Mesenchymal stem cell (in vitro differentiated cells and primary cell): ENCODE measurements around the gene BNIP5.

ENCODE experiments used
- DNase-seq: peaks from one replicate; pipeline ENCODE4 v3.0.0-alpha.2; 2013
- H2AFZ ChIP-seq: one replicate; pipeline ENCODE4 v1.6.1; 2013; ENCODE audit warnings: low read depth, mild to moderate bottlenecking, control low read depth, inconsistent platforms, low read length, moderate library complexity
- H2AK5ac ChIP-seq: 2 replicates; pipeline ENCODE4 v1.6.1; 2013; ENCODE audit warnings: low read length, moderate library complexity, mild to moderate bottlenecking, inconsistent platforms; ENCODE audit not compliant: severe bottlenecking
- H2BK120ac ChIP-seq: one replicate; pipeline ENCODE4 v1.6.1; 2013; ENCODE audit warnings: low read depth, mild to moderate bottlenecking, inconsistent platforms, low read length, moderate library complexity
- H2BK12ac ChIP-seq, 2 experiments: one replicate each; pipeline ENCODE4 v1.6.1; 2013; ENCODE audit warnings: inconsistent platforms in 2 of 2, low read length in 2 of 2, mild to moderate bottlenecking in 2 of 2, moderate library complexity in 2 of 2, control low read depth in 1 of 2
- H2BK15ac ChIP-seq: one replicate; pipeline ENCODE4 v1.6.1; 2013; ENCODE audit warnings: mild to moderate bottlenecking, low read depth, inconsistent platforms; ENCODE audit not compliant: poor library complexity, severe bottlenecking
- H2BK5ac ChIP-seq: 2 replicates; pipeline ENCODE4 v1.6.1; 2013; ENCODE audit warnings: low read depth, mild to moderate bottlenecking, low read length, control low read depth, inconsistent platforms; ENCODE audit not compliant: poor library complexity, severe bottlenecking
- H3K14ac ChIP-seq, 2 experiments: one replicate each; pipeline ENCODE4 v1.6.1; 2013; ENCODE audit warnings: inconsistent platforms in 2 of 2, low read length in 2 of 2, control low read depth in 1 of 2, mild to moderate bottlenecking in 1 of 2, moderate library complexity in 1 of 2
- H3K18ac ChIP-seq, 2 experiments: one replicate each; pipeline ENCODE4 v1.6.1; 2013; ENCODE audit warnings: inconsistent platforms in 2 of 2, low read length in 2 of 2, control low read depth in 1 of 2, low read depth in 1 of 2, mild to moderate bottlenecking in 1 of 2
- H3K23ac ChIP-seq, 2 experiments: one replicate each; pipeline ENCODE4 v1.6.1; 2013; ENCODE audit warnings: inconsistent platforms in 2 of 2, low read length in 2 of 2, mild to moderate bottlenecking in 2 of 2, moderate library complexity in 2 of 2, control low read depth in 1 of 2
- H3K27ac ChIP-seq: 2 replicates; pipeline ENCODE4 v1.5.1; 2013; ENCODE audit warnings: mild to moderate bottlenecking, moderate library complexity, low read length, control low read depth, inconsistent platforms; ENCODE audit not compliant: poor library complexity, severe bottlenecking
- H3K27me3 ChIP-seq, 2 experiments: 2 replicates each; pipeline versions ENCODE4 v1.6.1 to v1.7.0; 2013; ENCODE audit warnings: low read length in 2 of 2, mild to moderate bottlenecking in 2 of 2, moderate library complexity in 2 of 2, control low read depth in 1 of 2, inconsistent platforms in 1 of 2; ENCODE audit not compliant: control insufficient read depth in 1 of 2, insufficient read depth in 1 of 2
- H3K36me3 ChIP-seq, 2 experiments: 2 replicates each; pipeline versions ENCODE4 v1.6.1 to v1.7.0; 2013; ENCODE audit warnings: low read length in 2 of 2, control low read depth in 1 of 2, inconsistent platforms in 1 of 2, low read depth in 1 of 2, mild to moderate bottlenecking in 1 of 2; ENCODE audit not compliant: insufficient read depth in 2 of 2, control insufficient read depth in 1 of 2
- H3K4ac ChIP-seq, 2 experiments: one replicate each; pipeline ENCODE4 v1.6.1; 2013; ENCODE audit warnings: inconsistent platforms in 2 of 2, low read length in 2 of 2, mild to moderate bottlenecking in 2 of 2, moderate library complexity in 2 of 2, control low read depth in 1 of 2, low read depth in 1 of 2
- H3K4me1 ChIP-seq: 2 replicates; pipeline ENCODE4 v1.6.1; 2013; ENCODE audit warnings: low read depth, low read length, control low read depth; ENCODE audit not compliant: control insufficient read depth, insufficient read depth
- H3K4me2 ChIP-seq: 2 replicates; pipeline ENCODE4 v1.6.1; 2013; ENCODE audit warnings: low read length, mild to moderate bottlenecking, inconsistent platforms; ENCODE audit not compliant: poor library complexity, severe bottlenecking
- H3K4me3 ChIP-seq, 2 experiments: 2 replicates each; pipeline versions ENCODE4 v1.5.1 to v1.7.0; 2013; ENCODE audit warnings: low read length in 2 of 2, mild to moderate bottlenecking in 2 of 2, control low read depth in 1 of 2, low read depth in 1 of 2; ENCODE audit not compliant: insufficient read depth in 1 of 2
- H3K79me1 ChIP-seq: replicated peaks from 2 replicates; pipeline ENCODE4 v1.6.1; 2013; ENCODE audit warnings: mild to moderate bottlenecking, control low read depth, low read length, inconsistent platforms; ENCODE audit not compliant: poor library complexity, severe bottlenecking
- H3K9ac ChIP-seq: 2 replicates; pipeline ENCODE4 v1.7.0; 2013; ENCODE audit warnings: mild to moderate bottlenecking, low read length, moderate library complexity
- H3K9me3 ChIP-seq: 2 replicates; pipeline ENCODE4 v1.7.0; 2013; ENCODE audit warnings: mild to moderate bottlenecking, low read length; ENCODE audit not compliant: control insufficient read depth
- H4K8ac ChIP-seq: one replicate; pipeline ENCODE4 v1.6.1; 2013; ENCODE audit warnings: inconsistent platforms, mild to moderate bottlenecking, low read length, moderate library complexity
- H4K91ac ChIP-seq: one replicate; pipeline ENCODE4 v1.6.1; 2013; ENCODE audit warnings: mild to moderate bottlenecking, low read length, inconsistent platforms
- WGBS: methylation state at CpG from one replicate; pipeline ENCODE4 v1.1.7; 2013; ENCODE audit warnings: mixed read lengths; 5-methylcytosine and 5-hydroxymethylcytosine counted together

The BNIP5 gene

GRCh38 chr6:36347621-36348020 is 10.9 kb upstream of the BNIP5 start:
- peaks cover 3% of the 10 kb centered on the region for H3K9me3 ChIP-seq
- no peak overlapping the region for H2BK120ac ChIP-seq
- no peak overlapping the region for H2BK5ac ChIP-seq
- no peak overlapping the region for H3K4me3 ChIP-seq
- no peak overlapping the region for H2BK12ac ChIP-seq
- H4K8ac ChIP-seq, result no peak overlapping the region
- no peak overlapping the region for H3K4me2 ChIP-seq
- no peaks in the 10 kb centered on the region for H3K79me1 ChIP-seq
- H3K4me1 ChIP-seq, result peaks cover 6% of the 10 kb centered on the region
- H2AFZ ChIP-seq, result no peak overlapping the region
- H3K9ac ChIP-seq, result no peak overlapping the region
- no peak overlapping the region for H4K91ac ChIP-seq
- H3K23ac ChIP-seq, result no peak overlapping the region
- H2AK5ac ChIP-seq, result no peak overlapping the region
- H3K14ac ChIP-seq, result no peak overlapping the region
- no peak overlapping the region for H3K4ac ChIP-seq
- 78% methylated on average over 4 of the region's 4 CpGs for WGBS
- H3K18ac ChIP-seq, result no peak overlapping the region
- no peaks in the 10 kb centered on the region for H3K36me3 ChIP-seq
- no peak overlapping the region for H2BK15ac ChIP-seq
- no peak overlapping the region for H3K27ac ChIP-seq
- no peak for DNase-seq
- peaks cover 14 to 18% of the 10 kb centered on the region in 2 experiments for H3K27me3 ChIP-seq

- H3K18ac ChIP-seq, result no peak overlapping the region
- no peak overlapping the region for H3K4me3 ChIP-seq
- H4K8ac ChIP-seq, result no peak overlapping the region
- no peaks in the 10 kb centered on the region for H3K9me3 ChIP-seq
- no peaks in the 10 kb centered on the region for H3K36me3 ChIP-seq
- H2BK120ac ChIP-seq, result no peak overlapping the region
- no peak overlapping the region for H4K91ac ChIP-seq
- peaks cover 6% of the 10 kb centered on the region for H3K4me1 ChIP-seq
- H3K23ac ChIP-seq, result no peak overlapping the region
- 95% methylated on average over 20 of the region's 20 CpGs for WGBS
- no peak overlapping the region for H2BK15ac ChIP-seq
- H3K79me1 ChIP-seq, result no peaks in the 10 kb centered on the region
- no peak overlapping the region for H3K4ac ChIP-seq
- no peak overlapping the region for H3K27ac ChIP-seq
- H2BK12ac ChIP-seq, result no peak overlapping the region
- H3K14ac ChIP-seq, result no peak overlapping the region
- no peak overlapping the region for H2AK5ac ChIP-seq
- H2AFZ ChIP-seq, result no peak overlapping the region
- H3K9ac ChIP-seq, result no peak overlapping the region
- DNase-seq, result no peak
- H2BK5ac ChIP-seq, result no peak overlapping the region
- H3K4me2 ChIP-seq, result no peak overlapping the region
- H3K27me3 ChIP-seq, result peaks cover 17 to 27% of the 10 kb centered on the region in 2 experiments
These were observed 10.0 kb upstream of the BNIP5 start for GRCh38 chr6:36346486-36347273.

DNA sequence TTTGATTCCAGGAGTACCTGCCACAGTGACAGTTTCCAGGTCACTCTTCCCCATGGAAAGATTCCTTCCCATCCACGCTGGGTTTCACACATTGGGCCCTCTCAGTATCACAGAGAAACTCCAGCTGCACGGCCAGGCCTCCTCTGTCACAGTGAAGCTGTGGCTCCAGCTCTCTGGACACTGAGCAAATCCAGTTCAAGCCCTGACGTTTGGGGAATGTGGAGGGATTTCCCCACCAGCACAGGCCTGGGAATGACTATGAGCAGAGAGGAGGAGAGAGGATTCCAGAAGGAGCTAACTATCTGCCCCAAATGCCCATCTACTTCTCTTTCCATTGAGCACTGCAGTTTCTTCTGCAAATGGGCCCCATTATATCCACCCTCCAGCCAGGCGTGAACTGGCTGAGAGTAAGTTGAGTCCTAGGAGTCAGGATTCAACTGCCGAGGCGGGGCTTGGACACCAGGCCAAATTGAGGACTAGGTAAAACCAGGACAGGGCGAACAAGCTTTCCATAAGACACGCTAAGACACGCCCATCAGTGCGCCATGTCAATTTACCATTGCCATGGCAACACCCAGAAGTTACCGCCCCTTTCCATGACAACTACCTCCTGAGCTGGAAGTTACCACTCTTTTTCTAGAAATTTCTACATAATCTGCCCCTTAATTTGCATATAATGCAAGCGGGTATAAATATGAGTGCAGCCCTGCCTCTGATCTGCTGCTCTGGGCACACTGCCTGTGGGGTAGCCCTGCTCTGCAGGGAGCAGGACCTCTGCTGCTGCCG is 9.2 kb upstream of the BNIP5 start:
- Histone ChIP-seq H3K18ac (no peak overlapping the region), H4K8ac (no peak overlapping the region), H2AK5ac (no peak overlapping the region), H2BK120ac (no peak overlapping the region), H2AFZ (no peak overlapping the region), H4K91ac (no peak overlapping the region), H3K27ac (no peak overlapping the region), H2BK12ac (no peak overlapping the region), H3K27me3 (peaks cover 17 to 28% of the 10 kb centered on the region in 2 experiments), H2BK15ac (no peak overlapping the region), H2BK5ac (no peak overlapping the region), H3K14ac (no peak overlapping the region), H3K9ac (no peak overlapping the region), H3K4me1 (peaks cover 4% of the 10 kb centered on the region), H3K4ac (no peak overlapping the region), H3K4me3 (no peak overlapping the region), H3K4me2 (no peak overlapping the region), H3K79me1 (no peaks in the 10 kb centered on the region), H3K23ac (no peak overlapping the region), H3K36me3 (no peaks in the 10 kb centered on the region), H3K9me3 (no peaks in the 10 kb centered on the region)
- no peak for DNase-seq
- WGBS, result 82% methylated on average over 13 of the region's 13 CpGs

DNA sequence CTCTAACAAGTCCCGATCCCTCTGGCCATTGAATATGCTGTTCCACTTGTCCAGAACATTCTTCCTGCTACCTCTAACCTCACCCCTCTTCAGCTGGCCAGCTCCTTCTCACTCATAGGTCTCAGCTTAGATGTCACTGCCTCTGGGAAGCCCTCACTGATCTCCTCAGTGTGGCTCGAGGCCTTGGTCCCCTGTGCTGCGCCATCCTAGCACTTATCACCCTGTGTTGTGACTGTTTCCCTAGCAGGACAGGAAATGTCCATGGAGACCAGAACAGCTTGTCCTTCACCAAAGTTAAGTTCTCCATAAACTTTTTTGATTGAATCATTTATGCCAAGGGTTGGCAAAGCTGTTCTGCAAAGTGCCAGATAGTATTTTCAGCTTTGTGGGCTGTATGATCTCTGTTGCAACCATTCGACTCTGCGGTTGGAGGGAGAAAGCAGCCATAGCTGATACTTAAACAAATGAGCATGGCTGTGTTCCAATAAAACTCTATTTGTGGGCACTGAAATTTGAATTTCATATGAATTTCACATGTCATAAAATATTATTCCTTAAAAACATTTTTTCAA is 6.5 kb upstream of the BNIP5 start:
- Histone ChIP-seq H3K9ac (no peak overlapping the region), H3K23ac (no peak overlapping the region), H2AK5ac (no peak overlapping the region), H3K18ac (no peak overlapping the region), H3K27ac (no peak overlapping the region), H3K4me1 (peaks cover 6% of the 10 kb centered on the region), H3K27me3 (peaks cover 29 to 40% of the 10 kb centered on the region in 2 experiments), H3K4ac (no peak overlapping the region), H3K4me3 (no peak overlapping the region), H2BK12ac (no peak overlapping the region), H2BK120ac (no peak overlapping the region), H3K14ac (no peak overlapping the region), H4K8ac (no peak overlapping the region), H2BK15ac (no peak overlapping the region), H2AFZ (no peak overlapping the region), H3K79me1 (no peaks in the 10 kb centered on the region), H3K9me3 (no peaks in the 10 kb centered on the region), H2BK5ac (no peak overlapping the region), H3K4me2 (no peak overlapping the region), H3K36me3 (no peaks in the 10 kb centered on the region), H4K91ac (no peak overlapping the region)
- WGBS, result 87% methylated on average over 5 of the region's 5 CpGs
- DNase-seq, result no peak
